Astrocyte (in vitro differentiated cells and primary cell): ENCODE data around the gene MLST8.

Source experiments
- EZH2 ChIP-seq: IDR thresholded peaks from 2 replicates; pipeline ENCODE4 v1.6.1; 2012; ENCODE audit warnings: mild to moderate bottlenecking, low read length, inconsistent platforms; ENCODE audit not compliant: insufficient read depth
- TF ChIP-seq, protein P1 (sequence below): IDR thresholded peaks from 2 replicates; pipeline ENCODE4 v1.5.1; 2011; ENCODE audit warnings: low read depth, mild to moderate bottlenecking, inconsistent platforms, low read length, moderate library complexity; ENCODE audit not compliant: insufficient read depth

DNA sequence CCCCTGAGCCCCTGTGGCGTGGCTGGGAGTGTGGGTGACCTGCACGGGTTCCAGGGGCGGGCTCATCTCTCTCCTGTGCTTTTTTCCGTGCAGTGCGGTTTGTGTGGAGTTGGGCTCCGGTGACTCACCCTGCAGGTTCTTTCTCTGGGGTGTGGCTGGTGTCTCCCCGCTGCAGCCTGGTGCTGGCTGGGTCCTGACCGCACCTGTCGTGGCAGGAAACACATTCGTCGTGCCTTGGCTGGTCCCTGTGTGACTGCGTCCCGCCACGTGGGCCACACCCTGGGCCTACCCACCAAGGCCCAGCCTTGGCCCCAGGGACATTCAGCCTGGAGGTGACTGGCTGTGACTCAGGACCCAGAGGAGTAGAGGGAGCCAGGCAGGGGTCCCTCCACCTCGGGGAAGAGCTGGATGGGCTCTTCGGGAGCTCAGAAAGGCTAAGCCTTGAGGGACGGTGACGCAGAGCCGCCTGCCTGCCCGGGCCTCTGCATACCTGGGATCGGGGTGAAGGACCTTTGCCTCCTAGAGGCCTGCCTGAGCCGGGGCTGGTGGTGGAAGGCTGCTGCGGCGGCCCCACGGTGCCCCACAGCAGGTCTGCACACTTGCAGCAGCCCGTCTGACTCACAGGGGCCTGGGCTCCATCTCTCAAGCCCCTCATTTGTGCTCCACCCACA, 41.9 kb upstream of the MLST8 start:
- TF ChIP-seq, protein P1, sequence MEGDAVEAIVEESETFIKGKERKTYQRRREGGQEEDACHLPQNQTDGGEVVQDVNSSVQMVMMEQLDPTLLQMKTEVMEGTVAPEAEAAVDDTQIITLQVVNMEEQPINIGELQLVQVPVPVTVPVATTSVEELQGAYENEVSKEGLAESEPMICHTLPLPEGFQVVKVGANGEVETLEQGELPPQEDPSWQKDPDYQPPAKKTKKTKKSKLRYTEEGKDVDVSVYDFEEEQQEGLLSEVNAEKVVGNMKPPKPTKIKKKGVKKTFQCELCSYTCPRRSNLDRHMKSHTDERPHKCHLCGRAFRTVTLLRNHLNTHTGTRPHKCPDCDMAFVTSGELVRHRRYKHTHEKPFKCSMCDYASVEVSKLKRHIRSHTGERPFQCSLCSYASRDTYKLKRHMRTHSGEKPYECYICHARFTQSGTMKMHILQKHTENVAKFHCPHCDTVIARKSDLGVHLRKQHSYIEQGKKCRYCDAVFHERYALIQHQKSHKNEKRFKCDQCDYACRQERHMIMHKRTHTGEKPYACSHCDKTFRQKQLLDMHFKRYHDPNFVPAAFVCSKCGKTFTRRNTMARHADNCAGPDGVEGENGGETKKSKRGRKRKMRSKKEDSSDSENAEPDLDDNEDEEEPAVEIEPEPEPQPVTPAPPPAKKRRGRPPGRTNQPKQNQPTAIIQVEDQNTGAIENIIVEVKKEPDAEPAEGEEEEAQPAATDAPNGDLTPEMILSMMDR, result no peak
- TF ChIP-seq EZH2, result no peak
